HG03060 (cell line): ENCODE measurements around the gene HS6ST1.

Experiments
- ATAC-seq: cut with Tn5 transposase; IDR thresholded peaks from one replicate; pipeline ENCODE4 v1.9.1; 2021; ENCODE audit warnings: low read depth, moderate number of reproducible peaks; ENCODE audit not compliant: unreplicated experiment

Gene HS6ST1

GRCh38 chr2:128311216-128311754 is 7.4 kb downstream of the HS6ST1 start:
- ATAC-seq: no peak

- no peak for ATAC-seq
These were observed 7.9 kb downstream of the HS6ST1 start for GRCh38 chr2:128310761-128311160.

- no peak for ATAC-seq
These were observed 8.5 kb downstream of the HS6ST1 start for GRCh38 chr2:128310094-128310716.

- ATAC-seq: no peak
These were observed 9.2 kb downstream of the HS6ST1 start for GRCh38 chr2:128309280-128310093.

GRCh38 chr2:128308889-128309279 is 9.8 kb downstream of the HS6ST1 start:
- ATAC-seq: no peak

GRCh38 chr2:128308284-128308731 is 10.4 kb downstream of the HS6ST1 start:
- no peak for ATAC-seq

- ATAC-seq: no peak
These were observed 11.1 kb downstream of the HS6ST1 start for GRCh38 chr2:128307595-128307994.

GRCh38 chr2:128306931-128307460 is 11.7 kb downstream of the HS6ST1 start:
- ATAC-seq: no peak

GRCh38 chr2:128306081-128306930 is 12.4 kb downstream of the HS6ST1 start:
- no peak for ATAC-seq

- peak; percentile 77 for ATAC-seq
These were observed 13.1 kb downstream of the HS6ST1 start for GRCh38 chr2:128305555-128306080.

- no peak for ATAC-seq
These were observed 13.7 kb downstream of the HS6ST1 start for GRCh38 chr2:128304715-128305554.

- no peak for ATAC-seq
These were observed 14.3 kb downstream of the HS6ST1 start for GRCh38 chr2:128304330-128304714.

GRCh38 chr2:128303911-128304310 is 14.8 kb downstream of the HS6ST1 start:
- ATAC-seq: no peak

GRCh38 chr2:128303095-128303791 is 15.4 kb downstream of the HS6ST1 start:
- ATAC-seq: no peak

GRCh38 chr2:128302744-128303067 is 16.0 kb downstream of the HS6ST1 start:
- ATAC-seq: no peak

- no peak for ATAC-seq
These were observed 16.5 kb downstream of the HS6ST1 start for GRCh38 chr2:128302011-128302743.

- no peak for ATAC-seq
These were observed 17.1 kb downstream of the HS6ST1 start for GRCh38 chr2:128301501-128301966.

GRCh38 chr2:128301021-128301420 is 17.6 kb downstream of the HS6ST1 start:
- no peak for ATAC-seq
